ENCODE measurements around the gene TSPAN14.
A peak's percentile ranks its signal among the peaks of the same experiment; 100 is the strongest.

The TSPAN14 gene

GRCh38 chr10:80491251-80492102, 37.4 kb downstream of the TSPAN14 start:
- DNase-seq = no peak

- DNase-seq = no peak
Observed at GRCh38 chr10:80492848-80493521, 38.9 kb downstream of the TSPAN14 start.

- peak; percentile 54 for DNase-seq
Observed at GRCh38 chr10:80493522-80494051, 39.5 kb downstream of the TSPAN14 start.

- DNase-seq = no peak
Observed at GRCh38 chr10:80496555-80497172, 42.6 kb downstream of the TSPAN14 start.

GRCh38 chr10:80497187-80498077, 43.3 kb downstream of the TSPAN14 start:
- peak; percentile 51 for DNase-seq

- no peak for DNase-seq
Observed at GRCh38 chr10:80498078-80498832, 44.1 kb downstream of the TSPAN14 start.

GRCh38 chr10:80498833-80499741, 45.0 kb downstream of the TSPAN14 start:
- peak; percentile 86 for DNase-seq

GRCh38 chr10:80500572-80501380, 46.7 kb downstream of the TSPAN14 start:
- no peak for DNase-seq

GRCh38 chr10:80501381-80501912, 47.3 kb downstream of the TSPAN14 start:
- DNase-seq = no peak

- no peak for DNase-seq
Observed at GRCh38 chr10:80501913-80502521, 47.9 kb downstream of the TSPAN14 start.

- DNase-seq = no peak
Observed at GRCh38 chr10:80502621-80503583, 48.8 kb downstream of the TSPAN14 start.

GRCh38 chr10:80503584-80504157, 49.6 kb downstream of the TSPAN14 start:
- DNase-seq = no peak

- DNase-seq = no peak
Observed at GRCh38 chr10:80504158-80504811, 50.2 kb downstream of the TSPAN14 start.

GRCh38 chr10:80504897-80505465, 50.9 kb downstream of the TSPAN14 start:
- DNase-seq = no peak

- no peak for DNase-seq
Observed at GRCh38 chr10:80506189-80506575, 52.1 kb downstream of the TSPAN14 start.

- DNase-seq = no peak
Observed at GRCh38 chr10:80506836-80507487, 52.9 kb downstream of the TSPAN14 start.

Data from activated CD4-positive, alpha-beta T cell treated with anti-CD3 and anti-CD28 coated beads, Interleukin-10, Interleukin-2, amounts not matched to agents 100 ng/mL and 50 ng/mL, durations not matched to agents 16 hours and 8 hours (primary cell).